Measurements from ENCODE around the gene MACROD2. TPM values are rescaled to one million over a fixed set of nuclear protein-coding genes. Genes with fewer than 3 reads are reported as not detected.
A peak's percentile ranks its signal among the peaks of the same experiment; 100 is the strongest.

MACROD2 gene
- total and polyA plus RNA-seq, 4 donors = 0.66 to 10.5 (median 3.3) TPM

DNA sequence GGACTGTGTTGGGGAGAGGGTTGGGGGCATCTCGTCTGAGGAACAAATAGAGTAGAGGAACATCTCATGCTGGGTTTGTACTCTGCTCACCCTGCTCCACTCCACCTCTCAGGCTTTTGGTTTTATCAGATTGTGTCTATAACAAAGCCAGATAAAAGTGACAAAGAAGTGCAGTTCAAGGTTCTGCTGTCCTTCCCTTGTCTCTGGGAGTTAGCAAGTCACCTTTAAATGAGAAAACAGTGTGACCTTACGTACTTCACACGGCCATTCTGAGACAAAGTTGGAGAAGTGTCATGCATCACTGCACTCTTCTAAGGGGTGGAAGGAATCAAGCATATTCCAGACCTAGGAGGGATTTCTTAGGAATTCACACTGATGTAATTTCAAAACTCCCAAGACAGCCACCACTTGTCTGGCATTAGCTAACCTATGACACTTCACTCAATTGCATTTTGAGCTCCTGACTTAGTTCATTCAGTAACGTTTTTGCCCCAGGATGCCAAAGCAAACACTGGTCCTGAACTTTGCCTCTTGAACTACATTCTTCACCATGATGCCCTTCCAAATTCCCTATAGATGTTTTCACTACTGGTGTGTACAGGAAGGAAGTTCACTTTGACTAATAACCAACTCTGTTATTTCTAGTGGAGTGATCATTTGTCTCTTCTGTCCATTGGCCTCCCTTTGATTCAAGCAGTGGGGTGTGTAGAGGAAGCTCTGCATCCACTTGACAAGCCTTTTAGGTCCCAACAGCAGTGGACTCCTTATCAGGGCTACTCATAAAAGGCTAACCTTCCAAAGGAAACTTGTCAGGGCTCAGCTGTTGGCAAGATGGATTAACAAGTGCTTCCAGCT, 989.7 kb downstream of the MACROD2 start (continued):
- TF ChIP-seq, protein P1, sequence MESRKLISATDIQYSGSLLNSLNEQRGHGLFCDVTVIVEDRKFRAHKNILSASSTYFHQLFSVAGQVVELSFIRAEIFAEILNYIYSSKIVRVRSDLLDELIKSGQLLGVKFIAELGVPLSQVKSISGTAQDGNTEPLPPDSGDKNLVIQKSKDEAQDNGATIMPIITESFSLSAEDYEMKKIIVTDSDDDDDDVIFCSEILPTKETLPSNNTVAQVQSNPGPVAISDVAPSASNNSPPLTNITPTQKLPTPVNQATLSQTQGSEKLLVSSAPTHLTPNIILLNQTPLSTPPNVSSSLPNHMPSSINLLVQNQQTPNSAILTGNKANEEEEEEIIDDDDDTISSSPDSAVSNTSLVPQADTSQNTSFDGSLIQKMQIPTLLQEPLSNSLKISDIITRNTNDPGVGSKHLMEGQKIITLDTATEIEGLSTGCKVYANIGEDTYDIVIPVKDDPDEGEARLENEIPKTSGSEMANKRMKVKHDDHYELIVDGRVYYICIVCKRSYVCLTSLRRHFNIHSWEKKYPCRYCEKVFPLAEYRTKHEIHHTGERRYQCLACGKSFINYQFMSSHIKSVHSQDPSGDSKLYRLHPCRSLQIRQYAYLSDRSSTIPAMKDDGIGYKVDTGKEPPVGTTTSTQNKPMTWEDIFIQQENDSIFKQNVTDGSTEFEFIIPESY (IDR thresholded peaks at IDR 0.05) = peak; percentile 61

GRCh38 chr20:14986026-14986655, 990.8 kb downstream of the MACROD2 start:
- H3K4me3 ChIP-seq (ENCODE audit: low read depth in 1 of 3, low read length in 3 of 3) = no peak overlapping the region
- no peak for DNase-seq (ENCODE audit: low spot score)
- TF ChIP-seq HNF4A (conservative IDR thresholded peaks at IDR 0.05) (peak; percentile 68 to 72), REST (IDR thresholded peaks at IDR 0.05) (peak; percentile 54), RAD21 (IDR thresholded peaks at IDR 0.05) (peak; percentile 58 to 61), HNF4G (IDR thresholded peaks at IDR 0.05) (peak; percentile 28), MAX (IDR thresholded peaks at IDR 0.05) (peak; percentile 94), SP1 (IDR thresholded peaks at IDR 0.05) (peak; percentile 95), EGR1 (IDR thresholded peaks at IDR 0.05; ENCODE audit: low read depth in 2 of 2) (peak in 1 of 2 donors; percentile 79), TAF1 (conservative IDR thresholded peaks at IDR 0.05) (no peak), GABPA (IDR thresholded peaks at IDR 0.05 in 1 of 2, conservative IDR thresholded peaks at IDR 0.05 in 1 of 2) (peak; percentile 52 to 62), RXRA (IDR thresholded peaks at IDR 0.05) (peak; percentile 81 to 87), JUND (IDR thresholded peaks at IDR 0.05) (peak; percentile 52 to 79), CTCF (IDR thresholded peaks at IDR 0.05; ENCODE audit: low read depth, low read length, missing input control) (no peak), YY1 (IDR thresholded peaks at IDR 0.05) (peak; percentile 72), NR2F2 (IDR thresholded peaks at IDR 0.05) (peak; percentile 74), FOXA2 (IDR thresholded peaks at IDR 0.05) (peak; percentile 60), FOXA1 (IDR thresholded peaks at IDR 0.05) (no peak)
- TF ChIP-seq, protein P2, sequence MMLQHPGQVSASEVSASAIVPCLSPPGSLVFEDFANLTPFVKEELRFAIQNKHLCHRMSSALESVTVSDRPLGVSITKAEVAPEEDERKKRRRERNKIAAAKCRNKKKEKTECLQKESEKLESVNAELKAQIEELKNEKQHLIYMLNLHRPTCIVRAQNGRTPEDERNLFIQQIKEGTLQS (IDR thresholded peaks at IDR 0.05) = no peak
- TF ChIP-seq, protein P1 (IDR thresholded peaks at IDR 0.05) = peak; percentile 78

More at GRCh38 chr20:14986026-14986655, 990.8 kb downstream of the MACROD2 start:
- H3K36me3 ChIP-seq (ENCODE audit: control insufficient read depth in 4 of 4, insufficient read depth in 3 of 4, low read depth in 1 of 4, low read length in 3 of 4) = no peaks in the 10 kb centered on the region
- peak overlapping the region; percentile 86 to 93 for H3K27ac ChIP-seq (ENCODE audit: low read depth in 1 of 2, low read length in 2 of 2)
- H3K9me3 ChIP-seq (ENCODE audit: control insufficient read depth in 4 of 4, low read length in 3 of 4) = peaks cover 0 to 2% (median 0%) of the 10 kb centered on the region in 4 donors
- WGBS = 11% methylated on average over 4 of the region's 4 CpGs
- H3K27me3 ChIP-seq (ENCODE audit: control insufficient read depth in 4 of 4, insufficient read depth in 4 of 4, low read length in 3 of 4) = no peaks in the 10 kb centered on the region
- H3K9ac ChIP-seq (ENCODE audit: low read depth in 1 of 2, low read length in 2 of 2) = peak overlapping the region in 1 of 2 donors; percentile 19
- peaks cover 0 to 24% (median 19%) of the 10 kb centered on the region in 4 donors for H3K4me1 ChIP-seq (ENCODE audit: control insufficient read depth in 4 of 4, insufficient read depth in 4 of 4, low read length in 3 of 4)

Measured in liver (tissue), 9 donors.